ENCODE results near the gene MYPN. TPM values are rescaled to one million over a fixed set of nuclear protein-coding genes. Genes with fewer than 3 reads are reported as not detected.

MYPN gene
- total RNA-seq, 1 experiment from 2014 or later, result not detected

GRCh38 chr10:68086910-68087684 is 22.2 kb upstream of the MYPN start:
- Histone ChIP-seq H2BK5ac (ENCODE audit: insufficient read length, low read length) (no peak overlapping the region), H4K20me1 (ENCODE audit: control insufficient read depth, insufficient read depth, insufficient read length) (no peaks in the 10 kb centered on the region), H3K4ac (ENCODE audit: low read depth, low read length) (no peak overlapping the region), H3K79me2 (ENCODE audit: insufficient read depth, low read length) (no peaks in the 10 kb centered on the region), H3K27me3 (ENCODE audit: insufficient read depth, low read length) (no peaks in the 10 kb centered on the region), H3K4me2 (ENCODE audit: insufficient read depth, insufficient read length, low read length) (no peak overlapping the region), H4K5ac (ENCODE audit: insufficient read length, low read depth, low read length) (no peak overlapping the region), H3K4me1 (ENCODE audit: insufficient read depth, low read length) (peaks cover 3% of the 10 kb centered on the region; the same call in 1 of the 2 replicates), H3K79me1 (ENCODE audit: insufficient read depth, low read depth, low read length, poor library complexity, severe bottlenecking) (no peaks in the 10 kb centered on the region), H2BK120ac (ENCODE audit: low read depth, low read length, poor library complexity, severe bottlenecking) (no peak overlapping the region), H4K8ac (replicated peaks; ENCODE audit: insufficient read length, low read depth, low read length) (no peak overlapping the region), H3T11ph (ENCODE audit: low read length) (no peak overlapping the region), H3K23me2 (ENCODE audit: insufficient read length, low read depth, low read length, poor library complexity, severe bottlenecking) (no peaks in the 10 kb centered on the region), H2BK20ac (ENCODE audit: low read depth, low read length, poor library complexity, severe bottlenecking) (no peak overlapping the region), H2BK12ac (ENCODE audit: insufficient read length, low read depth, low read length) (no peak overlapping the region), H2AFZ (ENCODE audit: low read length) (no peak overlapping the region), H2AK5ac (ENCODE audit: insufficient read length, low read length) (no peak overlapping the region), H3K14ac (ENCODE audit: insufficient read depth, low read length) (no peak overlapping the region), H3K9me3 (ENCODE audit: control insufficient read depth, low read depth, low read length) (no peaks in the 10 kb centered on the region), H3K56ac (ENCODE audit: insufficient read length, low read depth, low read length) (no peak overlapping the region), H3K9ac (ENCODE audit: extremely low read depth, insufficient read length, low read length) (no peak overlapping the region), H2BK15ac (ENCODE audit: low read depth, low read length) (no peak overlapping the region), H3K18ac (ENCODE audit: insufficient read length, low read depth, low read length) (no peak overlapping the region), H3K23ac (ENCODE audit: insufficient read length, low read depth, low read length) (no peak overlapping the region), H4K91ac (ENCODE audit: insufficient read length, low read depth, low read length) (no peak overlapping the region), H3K27ac (ENCODE audit: insufficient read length, low read depth, low read length) (no peak overlapping the region)
- peak overlapping the region in 2 of 3 experiments; percentile 45 to 94; a peak in 3 of 7 replicates for H3K27ac Mint-ChIP-seq
- no peak for TF ChIP-seq CTCF (conservative IDR thresholded peaks at IDR 0.05)
- no peak overlapping the region for H3K4me3 Mint-ChIP-seq
- no CpG with 5 or more reads among the region's 7 CpGs for WGBS (ENCODE audit: extremely low coverage, insufficient read length, low lambda C conversion rate)
- H3K9me3 Mint-ChIP-seq, result no peaks in the 10 kb centered on the region
- no peaks in the 10 kb centered on the region for H3K36me3 Mint-ChIP-seq (ENCODE audit: insufficient read depth in 1 of 3, low read depth in 3 of 3)
- no peaks in the 10 kb centered on the region for H3K27me3 Mint-ChIP-seq (ENCODE audit: low read depth)
- H3K4me1 Mint-ChIP-seq, result peaks cover 23 to 27% of the 10 kb centered on the region in 2 experiments
- no peak for DNase-seq

Data from H9 (cell line).